ENCODE measurements around the gene SCNN1B. TPM values are rescaled to one million over a fixed set of nuclear protein-coding genes. Genes with fewer than 3 reads are reported as not detected.
"Not testable (repeated sequence)": the region's sequence is repeated elsewhere in the genome, so short reads cannot be mapped to it uniquely, and the experiment has no call there.

The SCNN1B gene
- total RNA-seq, 3 donors from 2014 or later = not detected

DNA sequence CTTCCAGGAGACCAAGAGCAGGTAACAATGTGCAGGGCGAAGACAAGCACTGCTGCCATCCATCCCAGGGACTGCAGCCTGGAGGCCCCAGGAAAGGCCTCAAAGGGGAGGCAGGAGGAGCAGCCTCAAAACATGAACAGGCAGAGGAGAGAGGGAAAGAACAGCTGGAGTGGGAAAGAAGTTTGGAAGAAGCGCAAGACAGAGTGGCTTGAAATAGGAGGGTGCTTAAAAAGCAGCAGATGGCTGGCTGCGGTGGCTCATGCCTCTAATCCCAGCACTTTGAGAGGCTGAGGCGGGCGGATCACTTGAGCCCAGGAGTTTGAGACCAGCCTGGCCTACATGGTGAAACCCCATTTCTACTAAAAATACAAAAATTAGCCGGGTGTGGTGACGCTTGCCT is 98.3 kb downstream of the SCNN1B start:
- H3K4me1 Mint-ChIP-seq (ENCODE audit: low read depth); H3K9me3 Mint-ChIP-seq; H3K4me3 Mint-ChIP-seq; ATAC-seq; DNase-seq; H3K27me3 Mint-ChIP-seq (ENCODE audit: low read depth): not testable (repeated sequence)
- H3K36me3 Mint-ChIP-seq (ENCODE audit: insufficient read depth) = peaks cover 53% of the 10 kb centered on the region

DNA sequence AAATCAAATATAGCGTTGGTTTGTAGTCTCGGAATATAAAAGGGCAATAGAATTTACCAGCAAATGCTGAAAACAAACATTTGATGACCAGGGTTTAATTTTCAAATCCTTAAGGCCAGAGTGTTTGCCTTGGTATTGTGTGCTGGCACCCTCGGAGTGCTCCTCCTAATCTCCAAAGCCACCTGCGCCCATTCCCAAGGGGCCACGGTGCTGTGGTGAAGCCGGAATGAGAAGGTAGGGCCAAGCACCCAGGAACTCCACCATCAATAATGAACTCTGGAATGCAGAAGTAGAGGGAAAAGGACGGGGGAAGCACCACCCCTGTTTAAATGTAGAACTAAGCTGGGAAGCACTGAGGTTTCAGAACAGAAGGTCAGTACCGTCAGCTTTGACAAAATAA is 99.0 kb downstream of the SCNN1B start:
- H3K27me3 Mint-ChIP-seq (ENCODE audit: low read depth) = no peaks in the 10 kb centered on the region
- peaks cover 52% of the 10 kb centered on the region for H3K36me3 Mint-ChIP-seq (ENCODE audit: insufficient read depth)
- ATAC-seq (no peak), DNase-seq (no peak)
- no peaks in the 10 kb centered on the region for H3K9me3 Mint-ChIP-seq
- no peak overlapping the region for H3K4me3 Mint-ChIP-seq
- H3K4me1 Mint-ChIP-seq (ENCODE audit: low read depth) = no peaks in the 10 kb centered on the region

DNA sequence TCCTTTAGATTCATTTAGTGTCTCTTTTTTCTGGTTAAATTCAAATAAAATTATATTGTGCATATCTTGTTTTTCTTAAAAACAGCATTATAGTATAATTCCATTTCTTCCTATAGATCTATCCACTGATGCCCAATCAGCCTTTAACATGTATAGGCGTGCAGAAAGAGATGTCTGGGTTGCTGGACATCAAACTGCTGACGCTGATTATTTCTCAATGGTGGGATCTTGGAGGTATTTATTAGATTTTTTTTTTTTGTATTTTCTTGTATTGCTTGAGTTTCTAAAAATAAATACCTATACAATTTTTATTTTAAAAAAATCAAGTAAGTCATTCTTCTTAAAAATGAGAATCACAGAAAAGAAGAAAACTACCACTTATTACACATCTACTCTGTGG is 100.0 kb downstream of the SCNN1B start:
- Mint-ChIP-seq H3K4me3 (no peak overlapping the region), H3K27me3 (ENCODE audit: low read depth) (no peaks in the 10 kb centered on the region), H3K9me3 (no peaks in the 10 kb centered on the region), H3K36me3 (ENCODE audit: insufficient read depth) (peaks cover 57% of the 10 kb centered on the region), H3K4me1 (ENCODE audit: low read depth) (no peaks in the 10 kb centered on the region)
- no peak for DNase-seq
- no peak for ATAC-seq

DNA sequence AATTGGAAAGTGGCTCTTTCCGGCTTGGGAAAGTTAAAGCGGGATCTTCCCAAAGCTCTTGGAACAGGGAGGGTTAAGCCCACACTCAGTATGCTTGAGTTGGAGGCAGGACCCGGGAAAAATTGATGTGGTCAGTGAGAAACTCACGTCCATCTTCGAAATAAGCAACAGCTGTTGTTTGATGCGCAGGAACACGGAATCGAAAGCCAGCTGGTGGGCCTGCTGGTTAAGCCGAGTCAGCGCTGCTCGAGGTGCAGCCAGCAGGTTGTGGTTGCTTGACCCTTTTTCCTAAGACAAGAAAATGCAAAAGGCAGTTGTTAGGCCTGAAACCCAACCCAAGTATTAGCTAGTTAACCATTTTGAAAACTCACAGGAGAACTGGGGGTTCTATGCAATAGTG is 101.4 kb downstream of the SCNN1B start:
- Mint-ChIP-seq H3K9me3 (no peaks in the 10 kb centered on the region), H3K27me3 (ENCODE audit: low read depth) (no peaks in the 10 kb centered on the region), H3K4me3 (no peak overlapping the region), H3K4me1 (ENCODE audit: low read depth) (no peaks in the 10 kb centered on the region), H3K36me3 (ENCODE audit: insufficient read depth) (peaks cover 55% of the 10 kb centered on the region)
- DNase-seq (no peak), ATAC-seq (no peak)

DNA sequence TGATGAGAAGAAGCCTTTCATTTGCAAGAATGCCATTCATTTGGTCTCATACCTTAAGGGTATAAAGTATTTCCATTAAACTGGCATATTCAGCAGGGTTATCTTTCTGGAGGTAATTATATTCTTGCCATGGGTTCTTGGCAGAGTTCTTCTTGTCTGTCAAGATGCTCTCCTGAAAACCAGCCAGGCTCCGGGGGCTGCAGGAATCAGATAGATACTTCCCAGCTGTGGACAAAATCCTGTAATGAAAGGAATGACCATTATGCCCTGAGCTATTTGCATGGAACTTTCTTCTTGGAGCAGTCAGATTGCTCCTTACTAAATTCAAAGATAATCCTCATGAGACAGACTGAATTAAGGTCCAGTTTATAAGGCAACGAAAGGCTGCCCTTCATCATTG is 103.9 kb downstream of the SCNN1B start:
- no peaks in the 10 kb centered on the region for H3K27me3 Mint-ChIP-seq (ENCODE audit: low read depth)
- no peaks in the 10 kb centered on the region for H3K9me3 Mint-ChIP-seq
- no peaks in the 10 kb centered on the region for H3K4me1 Mint-ChIP-seq (ENCODE audit: low read depth)
- no peak for DNase-seq
- peaks cover 54% of the 10 kb centered on the region for H3K36me3 Mint-ChIP-seq (ENCODE audit: insufficient read depth)
- no peak for ATAC-seq
- H3K4me3 Mint-ChIP-seq = no peak overlapping the region

DNA sequence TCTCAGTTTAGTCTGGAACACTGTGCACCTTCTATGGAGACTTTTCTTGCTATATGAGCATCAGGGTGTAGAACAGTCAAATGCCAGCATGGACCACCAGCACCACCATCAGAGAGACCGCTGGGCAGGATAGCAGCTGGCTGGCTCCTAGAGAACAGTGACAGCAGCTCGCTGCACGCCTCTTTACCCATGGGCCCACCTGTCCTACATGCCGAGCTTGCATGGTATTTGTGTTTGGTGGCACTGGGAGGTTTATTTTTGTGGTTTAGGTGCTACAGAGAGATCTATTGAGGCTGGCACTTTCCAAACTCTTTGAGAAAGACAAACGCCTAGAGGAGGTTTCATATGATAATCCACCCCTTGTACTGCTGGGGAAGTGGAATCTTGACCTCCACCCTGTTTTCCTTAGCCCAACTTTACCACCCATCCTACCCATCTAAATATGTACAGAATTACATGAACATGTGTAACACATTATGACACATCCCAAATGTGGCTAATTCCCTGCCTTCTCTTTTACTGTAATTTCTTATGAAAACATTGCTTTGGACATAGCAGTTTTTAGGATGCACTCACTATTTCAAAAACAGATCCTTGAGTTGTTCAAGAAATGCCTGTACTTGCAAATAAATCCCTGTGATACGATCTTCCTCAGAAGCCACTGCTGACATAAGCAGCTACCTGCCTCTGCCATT is 104.6 kb downstream of the SCNN1B start:
- no peaks in the 10 kb centered on the region for H3K27me3 Mint-ChIP-seq (ENCODE audit: low read depth)
- DNase-seq = no peak
- ATAC-seq = no peak
- H3K9me3 Mint-ChIP-seq = no peaks in the 10 kb centered on the region
- H3K4me3 Mint-ChIP-seq = no peak overlapping the region
- peaks cover 52% of the 10 kb centered on the region for H3K36me3 Mint-ChIP-seq (ENCODE audit: insufficient read depth)
- H3K4me1 Mint-ChIP-seq (ENCODE audit: low read depth) = no peaks in the 10 kb centered on the region

DNA sequence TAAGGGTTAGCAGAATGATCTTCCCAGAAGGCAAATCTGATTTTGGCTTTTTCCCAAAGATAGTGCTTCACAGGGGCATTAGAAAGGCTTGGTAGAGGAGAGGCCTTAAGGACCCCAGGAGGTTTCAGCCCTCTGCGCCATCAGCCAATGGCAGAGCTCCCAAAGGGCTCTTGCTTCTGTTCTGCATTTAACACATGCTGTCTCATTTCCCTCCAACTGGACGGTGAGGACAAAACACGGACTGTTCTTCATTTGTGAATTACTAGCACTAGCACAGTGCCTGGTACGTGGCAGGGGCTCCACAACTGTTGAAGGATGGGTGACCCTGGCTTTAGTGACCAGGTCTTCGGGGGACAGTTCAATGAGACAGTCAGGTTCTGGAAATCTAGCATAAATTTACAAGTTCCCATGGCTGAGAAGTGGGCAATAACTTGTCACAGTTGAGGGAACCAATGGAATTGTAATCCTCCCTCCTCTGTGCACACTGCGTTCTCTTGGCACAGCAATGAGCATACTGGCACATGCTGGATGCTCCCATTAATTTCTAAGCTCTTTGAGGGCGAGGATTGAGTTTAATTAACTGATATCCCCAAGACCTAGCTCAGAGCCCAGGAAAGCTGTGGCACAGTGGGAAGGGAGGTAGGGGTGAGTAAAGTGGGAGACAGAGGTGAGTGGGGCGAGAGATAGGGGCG is 105.5 kb downstream of the SCNN1B start:
- Mint-ChIP-seq H3K36me3 (ENCODE audit: insufficient read depth) (peaks cover 50% of the 10 kb centered on the region), H3K27me3 (ENCODE audit: low read depth) (no peaks in the 10 kb centered on the region), H3K4me1 (ENCODE audit: low read depth) (no peaks in the 10 kb centered on the region), H3K4me3 (no peak overlapping the region), H3K9me3 (no peaks in the 10 kb centered on the region)
- DNase-seq = no peak
- ATAC-seq = no peak

DNA sequence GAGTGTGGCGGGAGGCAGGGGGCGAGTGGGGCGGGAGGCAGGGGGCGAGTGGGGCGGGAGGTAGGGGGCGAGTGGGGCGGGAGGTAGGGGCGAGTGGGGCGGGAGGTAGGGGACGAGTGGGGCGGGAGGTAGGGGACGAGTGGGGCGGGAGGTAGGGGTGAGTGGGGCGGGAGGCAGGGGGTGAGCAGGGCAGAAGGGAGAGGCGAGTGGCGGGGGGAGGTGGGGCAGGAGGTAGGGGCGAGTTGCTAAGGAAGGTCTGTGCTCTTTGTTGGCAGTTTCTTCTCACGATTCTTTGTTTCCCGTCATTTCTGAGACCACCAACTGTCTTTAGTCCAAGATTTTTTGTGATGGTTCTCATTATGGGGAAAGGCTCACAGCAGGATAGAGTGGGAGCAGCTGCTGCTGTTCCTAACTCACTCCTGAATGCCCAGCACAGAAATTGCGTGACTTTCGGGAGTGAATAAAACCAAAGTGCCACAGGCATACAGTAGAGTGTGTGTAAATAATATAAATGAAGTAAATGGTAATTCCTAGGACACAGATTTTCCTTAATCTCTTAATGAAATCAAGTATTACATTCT is 106.2 kb downstream of the SCNN1B start:
- no peak overlapping the region for H3K4me3 Mint-ChIP-seq
- no peak for DNase-seq
- no peaks in the 10 kb centered on the region for H3K4me1 Mint-ChIP-seq (ENCODE audit: low read depth)
- no peaks in the 10 kb centered on the region for H3K27me3 Mint-ChIP-seq (ENCODE audit: low read depth)
- no peaks in the 10 kb centered on the region for H3K9me3 Mint-ChIP-seq
- no peak for ATAC-seq
- H3K36me3 Mint-ChIP-seq (ENCODE audit: insufficient read depth) = peaks cover 43% of the 10 kb centered on the region

DNA sequence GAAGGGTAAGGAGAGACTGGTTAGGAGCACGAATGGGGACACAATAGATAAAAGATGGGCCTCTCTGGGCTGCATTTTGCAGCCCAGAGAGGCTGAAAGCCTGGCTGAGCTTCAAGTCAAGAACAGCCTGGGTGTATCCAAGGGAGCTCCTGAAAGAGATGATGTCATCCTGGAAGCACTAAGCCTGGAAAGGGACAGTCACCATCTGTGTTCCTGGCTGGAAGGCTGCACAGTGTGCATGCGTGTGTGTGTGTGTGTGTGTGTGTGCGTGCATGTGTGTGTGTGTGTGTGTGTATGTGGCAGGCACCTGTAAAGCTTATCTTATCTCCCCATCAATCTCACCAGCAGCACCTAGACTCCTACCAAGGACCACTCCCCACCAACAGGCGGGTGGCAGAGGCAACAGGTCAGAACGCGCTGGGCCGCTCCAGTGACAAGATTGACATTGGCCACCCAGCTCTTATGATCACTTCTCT is 106.8 kb downstream of the SCNN1B start:
- ATAC-seq = no peak
- H3K4me1 Mint-ChIP-seq (ENCODE audit: low read depth) = no peaks in the 10 kb centered on the region
- no peak for DNase-seq
- H3K27me3 Mint-ChIP-seq (ENCODE audit: low read depth) = no peaks in the 10 kb centered on the region
- H3K4me3 Mint-ChIP-seq = no peak overlapping the region
- H3K9me3 Mint-ChIP-seq = no peaks in the 10 kb centered on the region
- peaks cover 47% of the 10 kb centered on the region for H3K36me3 Mint-ChIP-seq (ENCODE audit: insufficient read depth)

DNA sequence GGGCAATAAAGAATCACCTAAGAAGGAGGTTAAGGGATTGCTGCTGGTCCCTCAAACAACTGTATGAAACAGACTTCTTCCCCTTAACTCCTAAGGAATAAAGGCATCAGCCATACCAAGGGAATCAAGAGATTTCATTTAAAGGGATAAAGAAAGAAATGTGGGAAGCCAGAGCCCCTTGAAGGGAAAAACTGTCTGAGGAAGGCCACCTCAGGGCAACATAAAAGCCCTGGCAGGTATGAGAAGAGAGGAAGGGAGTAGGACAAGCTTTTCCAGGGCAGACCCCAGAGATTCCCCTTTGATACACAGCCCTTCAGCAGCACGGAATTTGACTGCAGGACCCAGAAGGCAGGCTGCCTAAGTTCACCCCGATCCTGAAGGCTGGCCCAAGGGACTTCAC is 107.4 kb downstream of the SCNN1B start:
- Mint-ChIP-seq H3K4me1 (ENCODE audit: low read depth) (no peaks in the 10 kb centered on the region), H3K27me3 (ENCODE audit: low read depth) (no peaks in the 10 kb centered on the region), H3K4me3 (no peak overlapping the region), H3K36me3 (ENCODE audit: insufficient read depth) (peaks cover 45% of the 10 kb centered on the region), H3K9me3 (no peaks in the 10 kb centered on the region)
- ATAC-seq (no peak), DNase-seq (no peak)

DNA sequence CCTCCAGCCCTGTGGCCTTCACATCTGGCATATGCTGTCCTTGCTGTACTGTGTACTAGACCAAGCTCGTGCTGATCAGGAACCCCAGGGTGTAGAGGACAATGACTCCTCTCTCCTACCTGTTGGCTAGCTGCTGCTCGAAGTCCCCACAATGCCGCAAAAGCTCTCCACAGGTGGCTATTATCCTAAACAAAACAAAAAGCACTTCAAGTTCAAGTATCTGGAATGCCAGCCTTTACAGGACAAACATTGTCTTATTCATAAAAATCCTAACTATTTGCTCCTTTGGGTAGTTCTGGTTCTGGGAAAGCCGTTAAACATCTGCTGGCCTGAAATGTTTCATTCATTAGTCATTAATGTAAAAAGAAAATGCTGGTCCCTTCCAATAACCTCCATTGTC is 108.1 kb downstream of the SCNN1B start:
- Mint-ChIP-seq H3K4me1 (ENCODE audit: low read depth) (no peaks in the 10 kb centered on the region), H3K27me3 (ENCODE audit: low read depth) (no peaks in the 10 kb centered on the region), H3K9me3 (no peaks in the 10 kb centered on the region), H3K36me3 (ENCODE audit: insufficient read depth) (peaks cover 44% of the 10 kb centered on the region), H3K4me3 (no peak overlapping the region)
- no peak for DNase-seq
- no peak for ATAC-seq

DNA sequence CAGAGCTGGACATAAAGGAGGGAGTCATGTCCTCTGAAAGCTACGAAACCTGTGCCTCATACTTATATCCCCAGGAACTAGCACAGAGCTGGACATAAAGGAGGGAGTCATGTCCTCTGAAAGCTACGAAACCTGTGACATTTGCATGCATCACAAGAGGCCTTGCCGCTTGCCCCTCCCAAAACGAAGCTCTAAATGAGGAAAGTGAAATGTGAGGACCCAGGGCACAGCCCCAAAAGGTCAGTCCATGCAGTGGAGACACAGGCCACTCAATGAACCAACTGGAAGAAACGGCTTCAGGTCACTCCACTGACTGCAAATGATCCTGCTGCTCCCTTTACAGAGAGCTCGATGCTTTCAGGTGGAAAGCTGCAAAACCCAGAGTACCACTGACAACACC is 112.6 kb downstream of the SCNN1B start:
- DNase-seq (no peak), ATAC-seq (no peak)
- Mint-ChIP-seq H3K27me3 (ENCODE audit: low read depth) (no peaks in the 10 kb centered on the region), H3K36me3 (ENCODE audit: insufficient read depth) (peaks cover 29% of the 10 kb centered on the region), H3K4me1 (ENCODE audit: low read depth) (no peaks in the 10 kb centered on the region), H3K9me3 (no peaks in the 10 kb centered on the region), H3K4me3 (no peak overlapping the region)

DNA sequence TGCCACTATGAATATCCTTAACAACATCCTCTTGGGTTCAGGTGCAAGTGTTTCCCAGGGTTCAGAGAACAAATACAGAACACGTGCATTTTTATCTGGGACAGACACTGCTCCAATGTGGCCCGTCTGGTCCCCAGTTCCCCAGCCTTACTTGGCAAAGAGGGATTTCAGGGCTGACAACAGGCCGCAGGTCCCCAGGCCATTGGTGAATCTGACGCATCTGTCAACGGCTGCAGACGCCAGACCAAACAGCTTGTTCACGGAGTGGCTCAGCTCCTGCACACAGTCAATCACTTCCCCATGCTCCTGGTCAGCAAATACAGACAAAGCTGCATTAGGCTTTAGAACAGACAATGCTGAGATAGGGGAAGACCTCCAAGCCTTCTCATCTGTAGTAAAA is 114.7 kb downstream of the SCNN1B start:
- Mint-ChIP-seq H3K4me1 (ENCODE audit: low read depth) (no peaks in the 10 kb centered on the region), H3K4me3 (no peak overlapping the region)
- no peak for DNase-seq

DNA sequence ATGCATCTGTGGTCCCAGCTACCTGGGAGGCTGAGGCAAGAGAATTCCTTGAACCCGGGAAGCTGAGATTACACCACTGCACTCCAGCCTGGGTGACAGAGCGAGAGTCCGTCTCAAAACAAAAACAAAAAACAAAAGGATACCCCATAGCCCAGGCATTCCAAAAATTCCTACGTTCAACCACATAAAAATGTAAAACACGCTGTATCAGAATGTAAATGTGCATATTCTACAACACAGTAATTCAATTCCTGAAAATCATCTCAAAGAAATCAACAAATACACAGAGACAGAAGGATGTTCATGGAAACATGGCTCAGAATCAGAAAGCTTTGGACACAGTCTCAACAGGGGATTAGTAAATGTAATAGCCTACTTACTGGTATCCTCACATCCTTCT is 117.9 kb downstream of the SCNN1B start:
- no peaks in the 10 kb centered on the region for H3K9me3 Mint-ChIP-seq

More for the DNA sequence above, 114.7 kb downstream of the SCNN1B start:
- Mint-ChIP-seq H3K27me3 (ENCODE audit: low read depth) (no peaks in the 10 kb centered on the region), H3K36me3 (ENCODE audit: insufficient read depth) (peaks cover 20% of the 10 kb centered on the region), H3K9me3 (no peaks in the 10 kb centered on the region)
- ATAC-seq = no peak

DNA sequence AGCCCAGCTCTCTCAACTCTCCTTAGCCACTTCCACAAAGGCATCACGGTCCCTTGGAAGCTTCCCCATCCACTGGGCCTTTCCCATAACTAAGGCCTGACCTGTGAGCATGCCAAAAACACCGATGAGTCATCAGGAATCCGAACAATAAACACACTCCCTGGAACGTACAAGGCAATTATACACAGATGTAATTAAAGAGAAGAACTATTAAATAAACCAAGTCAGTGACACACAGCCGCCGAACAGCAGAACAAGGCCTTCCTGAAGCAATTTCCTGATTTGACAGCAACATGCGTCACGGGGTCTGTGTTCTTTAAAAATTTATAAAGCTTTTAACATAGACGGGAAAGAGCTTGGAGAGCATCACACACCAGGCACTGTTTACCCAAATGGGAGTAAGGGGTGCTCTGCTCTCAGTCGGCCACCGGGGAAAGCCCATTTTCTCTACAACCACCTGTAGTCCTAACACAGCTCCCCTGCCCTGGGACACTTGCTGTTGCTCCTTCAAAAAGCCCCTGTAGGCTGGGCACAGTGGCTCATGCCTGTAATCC is 121.5 kb downstream of the SCNN1B start:
- H3K27me3 Mint-ChIP-seq (ENCODE audit: low read depth) = no peaks in the 10 kb centered on the region
- H3K4me3 Mint-ChIP-seq = no peak overlapping the region
- H3K36me3 Mint-ChIP-seq (ENCODE audit: insufficient read depth) = peaks cover 19% of the 10 kb centered on the region
- DNase-seq (no peak), ATAC-seq (no peak)
- H3K9me3 Mint-ChIP-seq = no peaks in the 10 kb centered on the region
- no peaks in the 10 kb centered on the region for H3K4me1 Mint-ChIP-seq (ENCODE audit: low read depth)

More for the DNA sequence above, 117.9 kb downstream of the SCNN1B start:
- Mint-ChIP-seq H3K36me3 (ENCODE audit: insufficient read depth) (peaks cover 23% of the 10 kb centered on the region), H3K4me3 (no peak overlapping the region), H3K4me1 (ENCODE audit: low read depth) (no peaks in the 10 kb centered on the region), H3K27me3 (ENCODE audit: low read depth) (no peaks in the 10 kb centered on the region)
- ATAC-seq (no peak), DNase-seq (no peak)
